ENCODE measurements around the gene ZNF414.
A peak's percentile ranks its signal among the peaks of the same experiment; 100 is the strongest.

The ZNF414 gene

DNA sequence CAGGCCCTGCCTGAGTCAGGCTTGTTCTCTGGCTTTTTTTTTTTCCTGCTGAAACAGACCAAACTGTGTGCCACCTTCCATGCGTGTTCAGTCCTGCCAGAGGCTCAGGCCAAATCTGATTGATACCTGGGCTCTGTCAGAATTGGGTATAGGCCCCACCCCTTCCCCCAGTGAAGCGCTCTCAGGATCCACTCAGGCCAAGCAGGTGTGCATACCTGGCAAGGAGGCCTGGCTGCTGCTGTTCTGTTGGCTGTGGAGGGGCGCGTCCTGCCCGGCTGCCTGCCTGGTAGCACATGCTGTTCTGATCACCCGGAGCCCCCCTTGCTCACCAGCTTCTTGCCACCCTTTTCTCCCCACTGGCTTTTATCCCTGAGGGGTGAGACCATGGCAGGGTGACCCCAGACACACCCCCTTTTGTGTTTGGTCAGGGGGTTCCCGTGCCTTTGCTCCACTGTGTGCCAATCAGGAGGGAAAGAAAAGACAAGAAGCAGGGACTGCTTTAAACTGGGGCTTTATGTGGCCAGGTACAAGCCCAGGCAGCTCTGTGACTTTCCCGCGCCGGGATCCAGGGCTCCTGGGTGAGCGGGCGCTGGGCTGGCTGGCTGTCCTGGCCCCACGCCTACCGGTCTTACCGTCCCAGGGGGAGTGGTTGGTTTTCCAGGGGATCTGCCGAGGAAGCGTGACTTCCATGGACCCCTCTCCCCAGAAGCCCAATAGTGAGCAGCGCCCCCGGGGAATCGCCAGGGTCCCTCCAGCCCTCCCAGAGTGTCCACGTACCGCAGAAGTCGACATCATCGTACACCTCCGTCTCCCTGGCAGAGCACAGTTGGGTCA is 24.2 kb downstream of the ZNF414 start:
- peak; percentile 38 for DNase-seq

DNA sequence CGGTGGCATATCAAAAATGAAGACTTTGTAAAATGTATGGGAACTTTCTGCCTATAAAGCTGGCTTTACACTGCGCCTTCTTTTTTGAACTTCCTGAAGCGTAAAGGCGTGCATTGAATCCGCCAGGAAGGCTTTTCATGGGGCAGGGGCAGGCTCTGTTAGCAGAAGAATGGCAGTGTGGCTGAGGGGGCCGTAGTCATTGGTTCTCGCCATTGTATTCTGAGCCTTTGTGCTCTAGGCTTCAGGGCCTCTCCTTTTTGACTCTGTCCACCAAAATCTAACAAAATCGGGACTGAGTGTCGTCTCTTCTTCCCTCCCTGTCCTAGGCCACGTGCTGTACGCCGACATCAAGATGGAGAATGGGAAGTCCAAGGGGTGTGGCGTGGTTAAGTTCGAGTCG is 25.6 kb downstream of the ZNF414 start:
- no peak for DNase-seq

DNA sequence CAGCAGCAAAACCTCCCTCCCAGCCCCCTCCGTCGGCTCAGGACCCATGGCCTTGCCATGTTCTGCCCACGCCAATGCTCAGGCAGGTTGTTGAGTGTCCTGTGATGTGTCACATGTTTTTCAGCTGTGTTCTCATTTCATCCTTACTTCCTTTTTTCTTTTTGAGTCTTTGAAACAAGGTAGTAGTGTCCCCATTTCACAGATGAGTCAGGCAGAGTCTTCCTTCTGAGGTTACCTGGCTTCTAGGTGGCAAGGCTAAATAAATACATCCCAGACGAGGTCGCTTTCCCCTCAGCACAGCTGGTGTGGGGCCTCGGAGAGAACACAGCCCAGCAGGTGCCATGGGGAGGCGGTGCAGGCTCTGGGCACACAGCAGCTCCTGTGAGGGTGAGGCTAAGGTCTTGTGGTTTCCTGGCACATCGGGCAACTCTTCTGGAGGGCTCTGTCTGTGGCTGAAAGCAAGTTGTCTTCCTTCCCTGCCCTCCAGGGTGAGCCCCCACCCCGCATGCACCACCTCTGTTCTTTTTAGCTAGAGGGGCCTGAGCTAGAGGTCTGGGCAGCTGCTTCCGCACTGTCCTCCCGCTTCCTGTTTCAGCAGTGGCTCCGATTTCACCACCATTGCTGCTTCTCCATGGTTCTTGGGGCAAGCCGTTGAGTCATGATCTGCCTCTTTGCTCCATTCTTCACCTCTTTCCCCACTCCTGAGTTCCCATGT is 26.7 kb downstream of the ZNF414 start:
- DNase-seq: no peak

DNA sequence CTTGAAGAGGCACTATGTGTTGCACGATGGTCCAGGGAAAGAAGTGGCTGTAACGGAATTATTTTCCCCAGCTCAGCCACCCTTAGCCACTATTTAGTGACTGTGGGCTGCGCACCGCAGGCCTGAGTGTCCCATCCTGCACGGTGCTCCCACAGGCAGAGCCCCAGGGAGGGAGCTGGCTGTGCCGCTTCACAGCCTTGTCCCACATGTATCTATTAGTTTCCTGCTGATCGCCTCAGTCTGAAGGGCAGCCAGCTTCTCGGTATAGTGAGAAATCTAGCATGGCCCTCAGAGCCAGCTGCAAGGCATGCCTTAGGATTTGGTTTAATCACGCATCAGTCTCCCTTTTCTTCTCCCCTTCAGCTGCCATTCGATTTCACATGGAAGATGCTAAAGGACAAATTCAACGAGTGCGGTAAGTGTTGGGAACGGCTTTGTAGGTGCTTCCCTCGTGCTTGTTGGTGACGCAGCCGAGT is 27.3 kb downstream of the ZNF414 start:
- DNase-seq: no peak

DNA sequence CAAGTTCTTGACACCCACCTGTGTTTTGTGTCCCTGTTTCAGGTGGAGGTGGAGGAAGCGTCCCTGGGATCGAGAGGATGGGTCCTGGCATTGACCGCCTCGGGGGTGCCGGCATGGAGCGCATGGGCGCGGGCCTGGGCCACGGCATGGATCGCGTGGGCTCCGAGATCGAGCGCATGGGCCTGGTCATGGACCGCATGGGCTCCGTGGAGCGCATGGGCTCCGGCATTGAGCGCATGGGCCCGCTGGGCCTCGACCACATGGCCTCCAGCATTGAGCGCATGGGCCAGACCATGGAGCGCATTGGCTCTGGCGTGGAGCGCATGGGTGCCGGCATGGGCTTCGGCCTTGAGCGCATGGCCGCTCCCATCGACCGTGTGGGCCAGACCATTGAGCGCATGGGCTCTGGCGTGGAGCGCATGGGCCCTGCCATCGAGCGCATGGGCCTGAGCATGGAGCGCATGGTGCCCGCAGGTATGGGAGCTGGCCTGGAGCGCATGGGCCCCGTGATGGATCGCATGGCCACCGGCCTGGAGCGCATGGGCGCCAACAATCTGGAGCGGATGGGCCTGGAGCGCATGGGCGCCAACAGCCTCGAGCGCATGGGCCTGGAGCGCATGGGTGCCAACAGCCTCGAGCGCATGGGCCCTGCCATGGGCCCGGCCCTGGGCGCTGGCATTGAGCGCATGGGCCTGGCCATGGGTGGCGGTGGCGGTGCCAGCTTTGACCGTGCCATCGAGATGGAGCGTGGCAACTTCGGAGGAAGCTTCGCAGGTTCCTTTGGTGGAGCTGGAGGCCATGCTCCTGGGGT is 28.2 kb downstream of the ZNF414 start:
- DNase-seq: no peak

DNA sequence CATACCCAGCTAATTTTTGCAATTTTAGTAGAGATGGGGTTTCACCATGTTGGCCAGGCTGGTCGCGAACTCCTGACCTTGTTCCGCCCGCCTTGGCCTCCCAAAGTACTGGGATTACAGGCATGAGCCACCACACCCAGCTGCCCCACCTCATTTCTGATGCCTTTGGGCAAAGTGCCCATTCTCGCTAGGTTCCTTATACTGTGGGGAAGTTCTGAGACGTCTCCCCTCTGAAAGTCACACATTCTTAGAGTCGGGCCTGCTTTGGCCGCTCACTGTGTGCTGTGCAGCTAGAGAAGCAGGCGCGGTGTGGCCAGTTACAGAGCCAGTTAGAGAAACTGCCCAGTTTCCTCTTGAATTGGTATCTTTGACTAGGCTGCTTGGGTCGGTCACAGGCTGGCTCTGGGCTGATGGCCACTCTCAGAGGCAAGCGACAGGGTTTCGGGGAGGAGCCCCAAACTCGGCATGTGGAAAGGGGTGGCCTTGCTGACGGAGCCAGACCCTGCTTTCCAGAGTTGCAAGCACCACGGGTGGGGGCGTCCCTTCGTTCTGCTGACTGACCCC is 29.6 kb downstream of the ZNF414 start:
- DNase-seq: no peak

DNA sequence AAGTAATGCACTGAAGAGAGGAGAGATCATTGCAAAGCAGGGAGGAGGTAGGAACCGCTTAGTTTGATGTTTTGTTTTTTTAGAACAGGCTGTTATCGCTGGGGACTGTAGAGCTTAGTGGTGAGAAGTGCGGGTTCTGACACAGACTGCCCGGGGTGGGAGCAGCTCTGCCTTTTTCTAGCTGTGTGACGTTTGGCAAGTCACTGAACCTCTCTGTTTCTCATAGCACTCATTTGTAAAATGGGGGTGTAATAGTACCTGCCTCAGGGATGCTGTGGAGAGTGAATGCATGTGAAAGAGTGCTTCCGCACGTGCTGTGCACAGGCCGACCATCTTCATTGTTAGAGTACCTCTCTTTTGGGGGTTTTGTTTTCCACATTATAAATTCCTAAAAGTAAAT is 30.8 kb downstream of the ZNF414 start:
- DNase-seq: no peak

DNA sequence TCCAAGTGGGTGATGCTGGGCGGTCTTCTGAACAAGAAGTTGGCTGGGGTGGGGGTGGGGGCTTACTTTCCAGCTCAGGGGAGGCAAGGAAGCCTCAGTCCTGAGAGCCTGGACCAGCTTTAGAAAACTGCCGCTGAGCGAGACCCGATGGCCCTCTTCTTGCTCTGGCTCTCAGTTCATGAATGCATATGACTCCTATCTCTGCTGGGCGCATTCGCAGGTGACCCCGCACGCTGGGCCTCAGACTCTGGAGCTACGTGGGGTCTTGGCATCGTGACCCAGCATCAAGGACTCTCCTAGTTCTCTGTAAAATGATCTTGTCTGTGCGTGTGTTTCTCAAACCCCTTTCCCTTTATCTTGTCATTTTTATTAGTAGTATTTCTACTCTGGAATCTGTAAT is 31.3 kb downstream of the ZNF414 start:
- no peak for DNase-seq

DNA sequence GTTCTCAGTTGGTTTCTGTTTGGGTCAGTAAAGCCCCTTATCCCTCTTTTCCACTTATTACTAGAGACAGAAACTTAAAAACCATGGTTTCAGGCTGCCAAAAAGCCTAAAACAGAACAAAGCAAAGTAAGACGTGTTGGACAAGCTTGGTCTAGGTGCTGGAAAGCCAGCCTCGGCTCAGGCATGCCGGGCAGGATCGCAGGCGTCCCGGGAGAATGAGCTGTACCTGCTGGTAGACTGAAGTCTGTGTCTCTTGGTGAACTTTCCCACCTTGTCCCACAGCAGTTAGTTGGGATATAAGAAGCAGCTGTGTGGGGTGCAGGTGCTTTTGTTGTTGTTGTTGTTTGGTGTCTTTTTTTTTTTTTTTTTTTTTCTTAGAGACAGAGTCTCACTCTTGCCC is 32.4 kb downstream of the ZNF414 start:
- no peak for DNase-seq

DNA sequence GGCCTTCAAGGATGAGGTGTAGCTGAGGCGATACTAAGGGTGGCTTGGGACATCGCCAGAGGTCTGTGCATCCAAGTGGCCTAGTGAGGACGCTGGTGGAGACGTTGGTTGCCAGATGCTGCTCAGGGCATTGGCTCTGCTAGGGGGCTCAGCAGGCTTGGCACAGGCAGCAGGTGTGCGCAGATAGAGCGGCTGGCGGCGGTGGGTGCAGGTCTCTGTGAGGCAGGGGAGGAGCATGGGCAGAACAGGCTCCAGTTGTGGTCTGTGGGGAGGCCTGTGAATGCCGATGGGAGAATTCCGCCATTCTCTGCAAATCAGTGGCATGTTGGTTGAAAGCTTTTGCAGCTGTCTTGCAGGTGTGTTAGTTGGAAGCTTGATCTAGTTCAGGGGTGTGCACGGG is 32.8 kb downstream of the ZNF414 start:
- no peak for DNase-seq

DNA sequence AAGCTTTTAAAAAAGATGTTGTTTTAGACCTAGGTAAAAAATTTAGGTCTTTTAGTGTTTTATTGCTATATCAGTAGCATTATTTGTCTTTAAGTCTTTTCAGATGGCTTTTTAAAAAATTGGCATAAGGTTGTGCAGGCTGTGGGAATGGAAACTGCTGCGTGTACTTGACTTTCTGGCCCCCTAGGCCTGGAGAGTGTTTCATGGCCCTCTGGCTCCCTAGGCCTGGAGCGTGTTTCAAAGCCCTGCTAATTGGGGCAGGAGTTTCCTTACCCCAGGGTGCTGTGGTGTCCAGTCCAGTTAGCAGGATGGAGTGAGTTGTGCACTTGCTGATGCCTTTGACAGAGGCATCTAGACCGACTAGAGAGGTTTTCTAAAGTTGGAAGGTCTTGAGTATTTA is 35.4 kb downstream of the ZNF414 start:
- no peak for DNase-seq

DNA sequence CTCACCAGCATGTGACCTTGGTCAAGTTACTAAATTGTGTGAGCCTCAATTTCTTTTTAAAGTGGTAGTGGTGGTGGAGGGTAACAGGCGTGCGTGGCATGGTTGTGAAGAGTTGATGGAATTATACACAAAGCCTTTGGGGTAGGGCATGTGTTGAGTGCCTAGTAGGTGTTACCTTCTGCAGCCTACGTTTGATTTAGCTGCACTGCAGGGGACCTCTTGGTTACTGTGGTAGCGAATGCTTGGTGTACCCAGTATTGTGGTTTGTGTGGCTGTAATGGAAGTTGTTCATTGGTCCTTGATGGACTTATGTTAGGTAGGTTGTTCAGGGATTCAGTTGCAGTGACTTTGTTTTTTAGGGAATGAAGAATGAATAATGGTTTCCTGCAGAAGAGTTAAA is 36.1 kb downstream of the ZNF414 start:
- no peak for DNase-seq

DNA sequence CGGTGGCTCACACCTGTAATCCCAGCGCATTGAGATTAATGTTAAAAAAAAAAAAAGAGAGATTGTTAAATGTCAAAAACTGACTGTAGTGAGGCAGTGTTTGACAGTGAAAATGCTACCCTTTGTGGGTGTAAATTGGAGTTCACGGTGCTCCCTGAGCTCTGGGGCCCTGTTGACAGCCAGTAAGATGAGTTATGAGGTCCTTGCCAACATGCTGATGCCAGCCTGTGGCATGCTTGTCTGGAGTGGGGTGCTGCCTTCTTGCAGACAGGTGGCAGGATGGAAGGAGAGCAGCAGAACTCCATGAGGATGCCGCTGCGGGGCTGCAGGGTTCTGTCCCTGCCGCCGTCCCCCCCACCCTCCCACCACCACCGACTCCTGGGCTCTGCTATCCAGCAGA is 37.4 kb downstream of the ZNF414 start:
- no peak for DNase-seq

DNA sequence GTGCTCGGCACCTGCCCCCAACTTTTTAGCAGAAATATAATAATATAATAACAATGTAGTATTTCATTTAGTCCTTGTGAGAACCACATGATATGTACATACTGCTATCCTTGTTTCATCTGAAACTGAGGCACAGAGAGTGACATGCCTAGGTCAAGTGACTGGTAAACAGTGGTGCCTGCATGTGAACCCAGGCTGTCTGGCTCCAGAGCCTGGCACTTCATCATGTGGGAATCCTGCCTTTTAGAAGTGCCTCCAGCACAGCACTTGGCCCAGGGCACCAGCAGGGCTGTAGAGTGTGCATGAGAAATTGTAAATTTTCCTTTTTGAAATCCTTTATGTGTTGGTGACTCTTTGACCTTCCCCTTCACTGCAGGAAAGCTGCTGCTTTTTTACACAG is 39.0 kb downstream of the ZNF414 start:
- no peak for DNase-seq

DNA sequence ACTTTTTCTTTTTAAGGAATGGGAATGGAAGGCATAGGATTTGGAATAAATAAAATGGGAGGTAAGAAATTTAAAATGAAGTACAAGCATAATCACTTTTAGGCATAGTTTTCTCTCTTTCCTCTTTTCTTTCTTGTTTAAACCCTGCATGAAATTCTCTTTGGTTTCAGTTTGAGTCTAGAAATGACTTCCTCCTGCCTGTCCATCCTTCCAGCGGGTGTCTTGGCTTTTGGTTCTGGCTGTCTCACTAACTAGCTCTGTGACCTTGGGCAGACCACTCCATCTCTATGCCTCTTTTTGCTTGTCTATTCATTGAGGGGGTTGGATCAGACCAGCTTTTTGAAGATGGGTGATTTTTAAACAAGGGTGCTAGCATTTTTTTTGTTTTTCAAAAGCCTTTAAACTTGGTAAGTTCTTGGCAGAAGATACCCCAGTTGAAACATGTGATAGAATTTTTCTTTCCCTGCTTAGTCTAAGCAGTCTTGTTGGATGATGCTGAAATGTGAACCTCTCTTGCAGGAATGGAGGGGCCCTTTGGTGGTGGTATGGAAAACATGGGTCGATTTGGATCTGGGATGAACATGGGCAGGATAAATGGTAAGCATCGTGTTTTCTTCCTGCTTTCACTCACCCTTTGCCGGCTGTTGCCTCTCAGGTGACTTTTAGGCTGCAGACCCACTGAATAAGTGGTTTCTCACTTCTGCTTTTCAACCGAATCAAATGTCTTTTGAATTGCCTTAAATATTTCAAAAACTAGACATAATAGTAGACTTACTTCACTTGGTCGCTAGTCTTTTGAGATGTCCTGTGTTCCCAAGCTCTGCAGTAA is 40.1 kb downstream of the ZNF414 start:
- no peak for DNase-seq

DNA sequence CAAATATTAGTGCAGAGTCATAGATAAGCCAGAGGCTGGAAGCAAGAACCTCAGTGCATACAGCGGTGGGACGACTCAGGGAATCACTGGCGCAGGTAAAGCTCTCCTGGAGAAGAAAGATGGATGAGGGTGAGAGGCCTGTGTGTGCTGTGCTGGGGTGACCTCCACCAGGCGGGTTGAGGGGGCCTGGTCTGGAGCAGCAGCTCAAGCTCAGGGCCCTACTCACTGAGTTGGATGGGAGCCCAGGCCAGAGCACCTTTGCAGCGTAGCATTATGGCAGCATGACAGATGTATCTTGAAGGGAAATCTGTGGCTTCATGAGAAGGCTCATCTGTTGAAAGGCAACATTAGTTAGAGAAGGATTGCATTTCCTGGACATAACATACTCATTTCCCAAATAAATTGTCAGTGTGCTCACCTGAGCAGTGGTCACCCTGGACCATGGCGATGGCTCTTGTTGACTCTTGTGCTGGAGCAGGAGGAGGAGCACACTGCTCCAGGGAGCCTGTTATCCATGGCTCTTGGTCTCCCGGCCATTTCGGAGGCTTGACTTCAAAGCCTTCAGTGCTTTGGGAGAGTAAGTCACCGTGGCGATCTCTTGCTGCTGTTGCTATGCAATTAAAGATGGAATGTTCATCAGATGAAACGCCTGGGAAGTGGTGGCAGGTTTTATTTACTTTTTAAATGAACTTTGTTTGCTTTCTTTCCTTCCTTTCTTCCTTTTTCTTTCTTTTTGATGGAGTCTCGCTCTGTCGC is 44.2 kb downstream of the ZNF414 start:
- no peak for DNase-seq

DNA sequence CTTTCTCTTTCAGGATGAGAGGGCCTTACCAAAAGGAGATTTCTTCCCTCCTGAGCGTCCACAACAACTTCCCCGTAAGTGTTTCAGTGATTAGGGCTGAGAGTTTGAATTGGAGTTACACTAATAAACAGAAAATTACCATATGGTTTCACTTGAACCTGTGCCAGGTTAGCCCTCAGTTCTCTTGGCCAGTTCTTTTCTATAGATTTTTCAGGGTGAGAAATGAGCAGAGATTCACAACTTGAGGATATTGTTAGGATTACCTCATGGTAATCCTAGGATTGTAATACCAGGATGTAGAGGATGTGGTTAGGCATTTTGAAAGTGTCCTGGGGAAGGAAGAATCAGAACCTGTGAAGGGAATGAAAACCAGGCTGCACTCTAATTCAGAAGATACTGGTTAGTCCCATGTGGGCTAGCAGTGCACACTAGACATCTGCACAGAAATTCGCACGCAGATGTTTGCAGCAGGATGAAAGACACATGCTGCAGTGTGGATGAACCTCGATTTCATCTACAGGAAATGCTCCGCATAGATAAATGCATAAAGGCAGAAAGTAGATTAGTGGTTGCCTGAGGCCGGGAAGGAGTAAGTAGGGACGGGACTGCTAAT is 45.1 kb downstream of the ZNF414 start:
- no peak for DNase-seq

DNA sequence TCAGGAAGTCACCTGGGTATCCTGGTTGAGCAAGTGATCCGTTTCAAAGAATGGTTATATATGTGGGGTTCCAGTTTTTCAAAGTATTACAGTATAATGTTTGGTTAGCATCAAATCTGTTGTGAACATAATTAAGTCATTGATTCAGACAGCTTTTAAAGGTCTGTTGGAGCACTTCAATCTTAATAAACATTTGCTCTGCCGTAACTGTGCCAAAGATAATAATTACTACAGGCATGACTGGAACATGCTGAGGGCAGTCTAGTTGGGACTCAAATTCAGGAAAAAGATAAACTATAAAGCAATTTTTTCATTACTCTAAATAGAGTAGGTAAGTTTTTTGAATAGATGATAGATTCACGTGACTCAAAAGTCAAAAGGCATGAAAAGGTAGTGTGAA is 45.8 kb downstream of the ZNF414 start:
- DNase-seq: no peak

DNA sequence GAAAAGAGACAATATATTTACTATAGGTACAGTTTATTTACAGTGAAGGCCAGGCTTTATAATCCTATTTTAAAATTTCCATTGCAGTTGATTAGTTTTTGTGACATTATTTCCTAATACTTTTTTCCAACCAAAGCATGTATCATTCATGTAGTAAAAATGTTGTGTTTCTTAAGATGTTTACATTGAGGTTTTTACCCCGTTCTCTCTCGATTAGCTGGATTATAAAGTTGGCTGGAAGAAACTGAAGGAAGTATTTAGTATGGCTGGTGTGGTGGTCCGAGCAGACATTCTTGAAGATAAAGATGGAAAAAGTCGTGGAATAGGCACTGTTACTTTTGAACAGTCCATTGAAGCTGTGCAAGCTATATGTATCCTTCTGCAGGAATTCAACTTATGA is 47.9 kb downstream of the ZNF414 start:
- no peak for DNase-seq

DNA sequence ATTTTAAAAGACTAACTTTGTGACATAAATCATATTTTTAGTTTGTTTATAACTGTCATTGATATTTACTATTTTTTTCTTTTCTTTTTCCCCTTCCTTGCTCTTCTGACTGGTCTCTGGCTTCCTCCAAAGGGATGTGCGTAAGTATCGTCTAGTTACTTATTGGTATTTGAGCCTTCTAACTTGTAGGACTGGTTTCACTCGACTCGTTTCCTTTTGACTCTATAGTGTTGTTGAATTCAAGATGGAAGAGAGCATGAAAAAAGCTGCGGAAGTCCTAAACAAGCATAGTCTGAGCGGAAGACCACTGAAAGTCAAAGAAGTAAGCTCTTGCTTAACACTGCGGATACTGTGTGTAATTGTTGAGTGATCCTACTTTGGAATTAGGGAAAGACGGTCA is 50.6 kb downstream of the ZNF414 start:
- no peak for DNase-seq

DNA sequence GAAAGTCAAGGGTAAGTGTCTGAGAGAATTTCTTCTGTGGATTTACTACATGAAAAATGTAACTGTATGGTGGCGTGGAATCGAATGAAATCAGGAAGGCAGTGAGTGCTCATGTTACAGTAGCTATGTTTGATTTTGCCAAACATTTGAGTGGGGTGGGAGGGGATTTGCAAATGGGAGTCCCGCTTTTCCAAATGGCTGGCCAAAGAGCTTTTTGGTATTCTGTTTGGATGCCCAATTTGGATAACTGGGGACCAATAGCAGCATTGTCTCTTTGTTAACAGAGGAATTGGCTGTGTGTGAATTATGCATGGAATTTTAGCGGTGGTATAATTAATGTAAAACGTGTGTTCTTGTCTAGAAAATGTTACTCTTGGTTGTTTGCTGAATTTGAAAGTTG is 51.4 kb downstream of the ZNF414 start:
- no peak for DNase-seq

Measured in NCI-H345 (cell line).